Activated CD8-positive, alpha-beta memory T cell treated with anti-CD3 and anti-CD28 coated beads, Interleukin-2, amount 50 U/mL, for 1 hour (primary cell): ENCODE measurements around the gene DBP.

Experiments used
- DNase-seq: peaks from one replicate; pipeline ENCODE4 v3.0.0-alpha.2; 2020; ENCODE audit errors: extremely low read depth

DBP gene

DNA sequence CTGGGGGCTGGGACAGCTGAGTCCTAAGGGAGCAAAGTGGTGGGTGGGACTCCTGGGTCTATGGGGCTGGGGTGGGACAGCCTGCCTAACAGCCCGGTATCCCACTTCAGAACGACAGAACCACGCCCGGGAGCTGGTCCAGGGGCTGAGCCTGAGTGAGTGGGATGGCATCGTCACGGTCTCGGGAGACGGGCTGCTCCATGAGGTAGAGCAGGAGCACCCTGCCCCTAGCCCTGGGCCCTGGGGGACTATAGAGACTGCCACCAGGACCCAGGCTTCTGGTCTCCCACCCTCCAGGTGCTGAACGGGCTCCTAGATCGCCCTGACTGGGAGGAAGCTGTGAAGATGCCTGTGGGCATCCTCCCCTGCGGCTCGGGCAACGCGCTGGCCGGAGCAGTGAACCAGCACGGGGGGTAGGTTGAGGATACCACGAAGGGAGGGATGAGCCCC, 9.3 kb downstream of the DBP start:
- DNase-seq, result no peak

DNA sequence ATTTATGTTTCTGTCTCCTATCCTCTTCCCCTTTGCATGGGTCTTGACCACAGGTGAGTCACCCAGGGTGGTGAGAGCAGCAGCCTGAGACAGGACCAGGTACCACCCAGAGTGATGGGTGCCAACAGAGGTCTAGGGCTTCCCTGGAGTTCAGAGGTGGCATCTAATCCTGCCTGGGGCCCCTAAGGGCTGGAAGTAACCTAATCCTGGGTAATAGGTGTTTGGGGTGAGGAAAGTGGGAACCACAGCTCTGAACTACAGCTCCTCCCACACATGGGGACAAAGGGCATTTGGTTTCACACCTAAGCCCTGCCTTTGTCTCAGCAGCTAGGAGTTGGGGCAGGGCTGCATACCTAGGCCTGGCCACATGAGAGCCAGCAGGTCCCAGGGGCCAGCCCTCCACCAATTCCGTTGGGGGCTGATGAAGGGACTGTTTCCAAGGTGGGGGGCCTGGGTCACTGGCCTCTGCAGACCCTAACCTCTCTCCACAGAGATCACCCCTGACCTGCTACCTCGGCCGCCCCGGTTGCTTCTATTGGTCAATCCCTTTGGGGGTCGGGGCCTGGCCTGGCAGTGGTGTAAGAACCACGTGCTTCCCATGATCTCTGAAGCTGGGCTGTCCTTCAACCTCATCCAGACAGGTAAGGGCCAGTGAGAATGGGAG, 9.8 kb downstream of the DBP start:
- no peak for DNase-seq

DNA sequence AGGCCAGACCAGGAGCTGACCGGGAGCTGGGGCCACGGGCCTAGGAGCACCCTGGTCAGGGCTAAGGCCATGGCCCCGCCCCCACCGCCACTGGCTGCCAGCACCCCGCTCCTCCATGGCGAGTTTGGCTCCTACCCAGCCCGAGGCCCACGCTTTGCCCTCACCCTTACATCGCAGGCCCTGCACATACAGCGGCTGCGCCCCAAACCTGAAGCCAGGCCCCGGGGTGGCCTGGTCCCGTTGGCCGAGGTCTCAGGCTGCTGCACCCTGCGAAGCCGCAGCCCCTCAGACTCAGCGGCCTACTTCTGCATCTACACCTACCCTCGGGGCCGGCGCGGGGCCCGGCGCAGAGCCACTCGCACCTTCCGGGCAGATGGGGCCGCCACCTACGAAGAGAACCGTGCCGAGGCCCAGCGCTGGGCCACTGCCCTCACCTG, 11.3 kb downstream of the DBP start:
- no peak for DNase-seq

DNA sequence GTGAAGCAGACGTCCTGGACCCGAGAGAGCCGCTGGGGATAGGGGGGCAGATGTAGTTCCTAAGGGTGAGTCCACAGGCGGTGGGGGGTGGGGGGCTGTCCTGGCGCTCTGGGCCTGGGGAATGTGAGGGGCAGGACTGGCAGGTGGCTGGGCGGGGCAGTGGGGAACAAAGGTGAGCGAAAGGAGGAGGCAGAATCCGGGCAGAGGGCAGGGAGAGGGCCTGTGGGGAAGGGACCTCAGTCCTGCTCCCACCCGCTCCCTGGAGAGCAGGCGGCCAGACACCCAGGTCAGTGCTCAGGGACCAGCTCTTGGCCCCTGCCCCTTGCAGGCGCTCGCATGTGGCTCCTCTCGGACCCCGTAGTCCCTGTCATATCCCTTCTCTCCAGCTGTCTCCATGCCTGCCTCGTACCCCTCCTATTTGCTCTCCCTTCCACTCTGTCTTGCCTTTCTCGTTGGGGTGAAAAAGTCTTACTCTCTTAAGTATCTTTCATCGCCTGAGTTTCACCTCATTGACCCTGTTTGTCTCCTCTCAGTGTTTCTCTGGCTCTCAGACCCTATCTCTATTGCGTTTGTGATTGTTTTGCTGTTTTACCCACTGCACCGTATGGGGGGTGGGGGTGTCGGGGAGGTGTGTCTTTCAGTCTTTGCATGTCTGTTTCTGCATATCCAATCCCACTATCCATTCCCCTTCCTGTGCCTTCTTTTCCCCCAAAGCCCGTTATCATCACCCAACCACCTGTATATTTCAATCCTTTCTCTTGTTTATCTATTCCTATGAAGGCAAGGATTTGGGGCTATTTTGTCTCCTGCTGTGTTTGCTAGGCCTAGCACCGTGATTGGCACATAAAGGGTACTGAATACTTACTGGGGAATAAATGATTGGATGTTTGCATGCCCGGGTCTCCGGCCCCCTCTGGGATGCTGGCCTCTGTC, 12.1 kb downstream of the DBP start:
- DNase-seq, result no peak

DNA sequence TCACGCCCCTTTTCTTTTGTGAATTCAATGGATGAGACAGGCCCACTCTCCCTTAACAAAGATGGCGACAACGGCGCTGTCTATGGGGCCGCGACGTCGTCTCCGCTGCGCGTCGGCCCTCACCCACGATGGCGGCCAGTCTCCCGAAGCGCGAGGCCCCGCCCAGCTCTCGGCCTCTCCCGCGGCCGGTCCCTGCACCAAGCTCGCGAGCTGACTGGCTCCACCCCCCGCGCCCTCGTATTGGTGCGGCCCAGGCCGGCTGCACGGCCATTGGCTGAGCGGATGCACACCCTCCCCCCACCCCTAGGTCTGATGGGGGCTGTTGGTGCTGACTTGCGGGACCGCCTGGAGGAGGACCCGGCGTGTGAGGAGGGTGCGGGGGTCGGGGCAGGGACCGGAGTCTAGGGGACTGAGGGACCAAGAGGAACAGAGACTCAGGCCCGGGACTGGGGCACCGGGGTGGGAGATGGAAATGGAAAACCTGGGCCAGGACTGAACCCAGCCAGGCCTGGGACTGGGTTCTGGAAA, 13.0 kb downstream of the DBP start:
- DNase-seq, result peak; percentile 89

DNA sequence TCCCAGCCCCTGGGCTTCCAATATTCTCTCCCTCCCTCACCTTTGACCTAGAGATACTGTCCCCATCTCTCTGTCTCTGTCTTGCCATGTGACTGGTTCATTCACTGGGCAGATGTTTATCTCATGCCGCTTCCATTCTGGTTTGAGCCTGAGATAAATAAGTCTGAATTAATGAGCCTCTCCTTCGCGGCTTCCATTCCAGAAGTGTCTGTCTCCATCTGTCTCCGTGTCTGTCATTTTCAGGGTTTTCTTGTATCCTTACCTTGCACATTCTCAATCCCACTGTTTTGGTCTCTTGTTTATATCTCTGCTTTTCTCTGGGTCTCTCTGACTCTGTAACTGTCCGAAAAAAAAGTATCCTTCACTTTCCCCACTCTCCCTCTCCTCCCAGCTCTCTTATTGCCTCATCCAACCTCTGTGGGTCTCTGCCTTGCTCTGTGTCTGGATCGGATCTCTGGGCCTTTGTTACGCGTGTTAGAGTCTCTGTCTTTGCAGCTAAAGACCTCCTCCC, 13.6 kb downstream of the DBP start:
- DNase-seq, result no peak

DNA sequence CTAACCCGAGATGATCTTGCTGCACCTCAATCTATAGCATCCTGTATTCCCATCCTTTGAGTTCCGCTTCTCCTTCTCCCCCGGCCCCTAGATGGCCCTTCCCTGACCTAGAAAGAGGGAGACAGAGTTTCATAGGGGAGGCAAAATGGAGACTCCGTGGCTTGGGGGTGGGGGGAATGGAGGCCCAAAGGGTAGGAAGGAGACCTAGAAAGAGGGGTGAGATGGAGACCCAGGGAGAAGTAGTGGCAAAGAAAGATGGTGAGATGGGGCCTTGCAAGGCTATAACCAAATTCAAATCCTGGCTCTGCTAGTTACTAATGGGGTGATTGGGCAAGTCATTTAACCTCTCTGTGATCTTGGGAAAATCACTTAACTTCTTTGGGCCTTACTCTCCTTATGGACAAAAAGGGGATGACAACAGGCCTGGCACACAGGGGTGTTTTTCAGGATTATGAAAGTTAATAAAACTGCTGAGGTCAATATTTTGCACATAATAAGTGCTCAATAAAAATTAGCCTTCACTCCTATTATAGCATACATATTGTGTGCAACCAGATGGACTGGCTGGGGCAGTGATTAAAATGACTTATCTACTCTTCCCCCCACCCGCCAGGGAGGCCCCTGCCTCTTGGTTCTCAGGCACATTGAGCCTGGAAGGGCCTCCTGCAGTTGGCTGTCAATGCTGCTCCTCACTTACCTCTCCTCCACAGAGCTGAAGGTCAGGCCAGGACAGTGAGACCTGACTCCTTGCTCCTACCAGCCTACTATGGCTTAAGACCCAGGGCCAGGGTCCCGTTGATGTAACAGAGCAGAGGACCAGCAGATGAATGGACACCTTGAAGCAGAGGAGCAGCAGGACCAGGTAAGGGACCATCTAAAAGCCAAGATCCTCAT, 17.2 kb downstream of the DBP start:
- DNase-seq, result no peak

DNA sequence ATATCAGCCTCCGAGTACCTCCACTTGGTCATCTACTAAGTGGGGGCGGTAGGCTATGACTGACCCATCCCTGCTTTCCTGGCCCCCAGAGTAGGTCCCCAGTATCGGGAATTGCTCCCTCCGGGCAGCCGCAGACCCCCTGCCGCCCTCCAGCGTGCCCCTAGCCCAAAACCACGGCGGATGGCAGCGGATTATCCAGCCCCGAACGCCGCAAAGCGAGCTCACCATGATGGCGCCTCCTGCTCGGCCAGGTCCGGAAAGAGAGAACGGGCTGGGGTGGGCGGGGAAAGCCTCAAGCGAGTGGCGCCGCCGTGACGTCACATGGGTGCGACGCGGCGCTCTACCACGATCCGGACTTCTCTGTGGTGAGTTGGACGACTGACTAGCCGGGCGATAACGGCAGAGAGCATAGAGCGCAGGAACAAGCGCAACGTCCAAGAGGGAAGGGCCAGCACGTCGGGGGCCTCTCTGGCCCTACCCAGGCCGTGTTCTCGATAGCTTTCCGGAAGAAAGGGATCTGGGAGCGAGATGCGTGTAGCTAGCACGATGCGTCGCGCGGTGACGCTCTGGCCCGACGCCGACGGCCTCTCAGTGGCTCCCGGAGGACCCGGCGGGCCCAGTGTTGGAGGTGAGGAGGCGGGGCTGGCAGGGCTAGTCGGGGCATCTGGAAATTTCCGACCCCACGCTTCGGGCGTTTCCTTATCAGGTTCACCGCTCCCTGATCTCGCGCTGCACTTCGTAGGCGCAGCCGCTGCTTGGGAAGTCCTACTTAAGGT, 18.1 kb downstream of the DBP start, which contains the start of the genes RPL18 and SPHK2:
TSS of gene RPL18 (minus strand) at position 263 of the 776 bp plus-strand sequence. CDS start at position 228, 35 bp downstream.
TSS of gene SPHK2 (plus strand) at position 591 of the 776 bp plus-strand sequence. CDS start 1,009 bp downstream, outside the sequence.
- DNase-seq, result peak; percentile 89

DNA sequence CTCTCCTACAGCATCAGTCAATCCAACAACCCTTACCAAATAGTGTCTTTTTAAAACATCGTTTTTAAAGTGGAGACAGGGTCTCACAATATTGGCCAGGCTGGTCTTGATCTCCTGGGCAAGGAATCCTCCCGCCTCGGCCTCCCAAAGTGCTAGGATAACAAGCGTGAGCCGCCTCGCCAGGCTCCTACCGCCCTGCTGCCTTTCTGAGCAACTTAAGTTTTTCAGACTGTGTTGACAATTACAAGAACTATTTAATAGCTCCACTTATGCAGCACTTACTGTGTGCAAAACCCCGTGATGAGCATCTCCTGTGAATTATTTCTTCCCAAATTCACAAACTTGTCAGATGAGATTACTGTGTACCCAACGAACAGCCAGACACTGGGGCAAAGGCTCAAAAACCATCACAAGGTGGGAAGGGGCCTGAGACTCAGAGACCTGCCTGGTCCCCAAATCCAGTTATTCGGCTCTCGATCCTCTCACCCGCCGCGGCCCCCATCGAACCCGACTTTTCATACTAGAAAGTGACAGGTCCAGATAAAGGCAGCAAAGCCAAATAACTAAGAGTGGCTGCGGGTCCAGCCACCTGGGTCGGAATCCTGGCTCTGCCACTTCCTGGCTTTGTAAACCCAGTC, 18.8 kb downstream of the DBP start:
- no peak for DNase-seq

DNA sequence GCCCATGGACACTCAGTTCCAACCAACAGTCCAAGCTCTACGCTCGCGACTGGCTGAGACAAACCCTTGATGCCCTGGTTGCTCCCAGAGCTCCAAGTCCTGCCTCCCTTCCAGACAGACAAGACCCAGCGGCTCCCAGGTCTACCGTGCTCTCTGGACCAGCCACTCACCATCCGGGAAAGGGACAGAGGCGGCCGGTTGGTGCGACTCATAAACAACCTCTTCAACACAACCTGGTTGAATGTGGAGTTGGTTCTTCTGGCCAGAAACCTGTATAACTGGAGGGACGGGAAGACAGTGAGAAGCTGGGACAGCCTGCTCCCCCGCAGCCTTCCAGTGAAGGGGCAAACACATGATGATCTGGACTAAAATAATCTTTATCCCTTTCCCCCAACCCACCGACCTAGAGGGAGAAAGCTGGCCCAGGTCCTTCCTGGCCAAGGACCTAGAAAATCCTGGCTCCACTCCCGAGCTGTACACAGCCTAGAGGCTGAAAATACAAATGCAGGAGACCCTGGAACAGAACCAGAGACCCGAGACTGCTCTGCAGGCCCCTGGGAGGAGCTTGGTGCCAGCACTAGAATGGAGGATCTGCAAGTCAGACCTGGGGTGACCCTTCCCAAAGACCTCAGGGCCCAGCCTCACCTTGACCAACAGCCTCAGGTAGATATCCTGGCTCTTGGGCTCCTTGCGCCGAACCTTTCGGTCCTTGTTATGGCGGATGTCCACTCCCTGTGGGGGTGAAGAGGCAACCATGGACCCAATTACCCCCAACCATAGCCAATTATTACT, 19.8 kb downstream of the DBP start:
- DNase-seq, result no peak

DNA sequence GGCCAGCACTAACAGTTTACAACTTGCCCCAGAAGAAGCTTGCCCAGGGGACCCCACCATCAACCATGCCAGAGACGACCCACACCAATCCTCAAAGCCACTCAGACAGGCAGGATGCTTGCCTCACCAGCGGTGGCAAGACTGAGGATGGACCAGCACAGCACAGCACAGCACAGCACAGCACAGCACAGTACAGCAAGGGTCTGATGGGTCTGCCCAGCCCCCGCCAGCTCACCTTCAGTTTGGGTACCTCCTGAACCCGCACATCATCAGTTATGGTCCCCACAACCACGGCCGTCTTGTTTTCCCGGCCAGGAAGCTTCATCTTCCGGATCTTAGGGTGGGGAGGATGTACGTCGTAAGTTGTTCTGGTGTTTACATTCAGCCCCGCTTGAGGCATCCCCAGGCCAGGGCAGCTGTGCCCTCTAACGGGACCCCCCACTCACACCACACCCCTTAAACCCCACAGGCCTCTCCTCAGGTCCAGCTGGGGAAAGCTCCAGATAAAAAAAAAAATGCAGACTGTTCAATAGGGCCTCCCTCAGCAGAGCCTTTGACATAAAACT, 20.6 kb downstream of the DBP start:
- DNase-seq, result no peak

DNA sequence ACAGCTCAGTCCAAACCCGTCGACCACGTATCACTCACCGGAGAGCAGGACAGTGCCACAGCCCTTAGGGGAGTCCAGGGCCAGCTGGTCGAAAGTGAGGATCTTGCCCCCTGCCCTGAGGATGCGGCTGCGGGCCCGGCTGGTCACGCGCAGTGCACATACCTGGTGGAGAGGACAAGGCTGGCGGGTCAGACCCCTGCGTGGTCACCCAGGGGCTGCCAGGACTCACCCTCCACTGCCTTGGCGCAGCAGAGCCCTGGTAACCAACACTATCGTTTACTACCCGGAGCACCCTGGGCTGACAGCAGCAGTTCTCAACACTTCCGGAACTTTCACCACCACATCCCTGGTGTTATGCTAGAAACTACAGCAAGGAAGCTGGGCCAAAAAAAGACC, 21.1 kb downstream of the DBP start:
- no peak for DNase-seq

DNA sequence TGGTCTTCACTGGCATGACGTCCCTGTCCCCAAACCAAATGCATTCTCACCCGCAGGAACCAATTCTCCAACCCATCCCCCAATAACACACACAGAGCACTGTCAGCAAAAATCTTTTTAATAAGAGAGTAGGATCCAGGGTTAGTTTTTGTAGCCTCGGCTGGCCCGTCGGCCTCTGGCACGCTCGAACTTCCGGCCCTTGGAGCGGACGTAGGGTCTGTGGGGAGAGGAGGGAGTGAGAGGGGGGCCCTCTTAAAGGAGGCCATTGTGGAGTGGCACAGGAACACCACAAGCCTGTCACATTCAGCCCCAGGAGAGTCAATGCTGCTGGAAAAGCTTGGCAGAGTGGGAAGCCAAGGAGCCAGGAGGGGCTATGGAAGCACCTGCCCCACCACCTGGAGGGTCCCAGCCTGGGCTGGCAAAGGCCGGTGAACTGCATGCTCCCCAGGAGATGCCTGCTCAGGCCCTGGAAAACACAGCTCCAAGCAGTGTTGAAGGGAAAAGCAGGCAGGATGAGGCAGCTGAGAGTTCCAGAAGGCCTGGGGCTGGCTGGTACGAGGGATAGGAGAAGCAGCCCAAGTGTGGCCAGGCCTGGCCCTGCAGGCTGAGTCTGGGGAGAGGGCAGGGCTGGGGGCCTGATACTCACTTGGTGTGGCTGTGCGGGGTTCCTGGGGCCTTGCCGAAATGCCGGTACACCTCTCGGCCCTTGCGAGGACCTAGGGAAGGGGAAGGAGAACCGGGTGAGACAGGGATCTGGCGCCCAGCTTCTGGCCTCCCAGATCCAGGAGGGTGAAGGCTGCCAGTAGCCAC, 21.7 kb downstream of the DBP start:
- DNase-seq, result no peak

DNA sequence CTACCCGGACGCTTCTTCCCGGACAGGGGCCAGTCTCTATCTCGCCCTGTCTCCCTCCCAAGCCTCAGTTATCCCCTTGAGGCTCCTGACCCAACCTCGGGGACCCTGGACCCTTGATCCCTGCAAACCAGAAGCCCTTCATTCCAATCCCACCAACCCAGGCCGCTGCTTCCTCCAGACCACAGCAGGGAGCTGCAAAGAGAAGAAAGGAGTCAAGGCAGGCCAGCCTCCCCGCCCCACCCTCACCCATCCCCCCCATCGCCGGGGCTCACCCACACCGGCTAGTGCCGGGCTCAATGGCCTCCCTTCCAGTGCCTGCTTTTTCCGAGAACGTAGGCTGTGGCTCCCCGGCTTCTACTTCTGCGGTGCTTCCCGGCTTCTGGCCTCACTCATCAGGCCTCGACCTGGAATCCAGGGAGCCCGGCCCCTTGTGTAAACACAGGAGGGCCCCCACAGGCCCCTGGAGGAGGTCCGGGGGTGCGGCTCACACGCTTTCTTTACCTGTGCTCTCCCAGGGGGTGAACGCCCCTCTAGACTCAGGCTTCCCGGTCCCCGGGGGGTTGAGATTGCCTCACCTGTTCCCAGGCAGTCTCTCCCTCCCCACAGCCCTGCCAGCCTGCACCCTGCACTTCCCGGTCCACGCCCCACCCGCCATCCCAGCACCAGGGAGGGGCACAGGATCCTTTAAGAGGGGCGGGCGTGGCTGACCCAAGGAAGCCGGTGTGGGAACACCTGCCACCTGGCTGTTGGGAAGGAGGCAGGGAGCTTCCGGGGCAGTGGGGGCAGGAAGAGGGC, 22.5 kb downstream of the DBP start, which contains the start of gene FAM83E:
TSS of gene FAM83E (minus strand) at position 641 of the 795 bp plus-strand sequence. CDS start 1,704 bp downstream, outside the sequence.
- DNase-seq, result no peak

DNA sequence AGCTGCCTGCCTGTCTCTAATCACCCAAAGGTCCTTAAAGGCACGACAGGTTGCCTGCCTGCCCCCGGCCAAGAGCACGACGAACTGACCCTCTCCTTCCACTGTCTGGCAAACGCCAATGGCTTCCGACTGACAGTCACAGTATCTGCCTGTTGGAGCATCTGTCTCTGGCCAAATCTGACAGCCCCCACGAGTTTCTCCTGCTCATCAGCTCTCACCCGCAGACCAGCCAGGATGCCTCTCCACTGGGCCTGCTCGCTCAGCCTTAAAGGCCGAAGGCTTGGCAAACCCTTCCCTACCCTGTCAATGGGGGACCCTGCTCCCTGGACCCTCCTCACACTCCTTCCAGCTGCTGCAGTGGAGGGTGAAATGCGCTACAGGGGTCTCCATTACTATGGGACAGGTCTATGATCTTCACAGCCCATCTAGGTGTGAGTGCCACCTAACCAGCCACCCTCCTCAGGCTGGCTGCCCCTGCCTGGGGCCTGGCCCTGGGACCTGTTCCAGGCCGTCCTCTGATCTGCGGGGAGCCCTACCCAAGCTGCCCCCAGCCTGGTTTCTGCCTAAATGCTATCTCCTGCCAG, 23.2 kb downstream of the DBP start:
- DNase-seq, result no peak

DNA sequence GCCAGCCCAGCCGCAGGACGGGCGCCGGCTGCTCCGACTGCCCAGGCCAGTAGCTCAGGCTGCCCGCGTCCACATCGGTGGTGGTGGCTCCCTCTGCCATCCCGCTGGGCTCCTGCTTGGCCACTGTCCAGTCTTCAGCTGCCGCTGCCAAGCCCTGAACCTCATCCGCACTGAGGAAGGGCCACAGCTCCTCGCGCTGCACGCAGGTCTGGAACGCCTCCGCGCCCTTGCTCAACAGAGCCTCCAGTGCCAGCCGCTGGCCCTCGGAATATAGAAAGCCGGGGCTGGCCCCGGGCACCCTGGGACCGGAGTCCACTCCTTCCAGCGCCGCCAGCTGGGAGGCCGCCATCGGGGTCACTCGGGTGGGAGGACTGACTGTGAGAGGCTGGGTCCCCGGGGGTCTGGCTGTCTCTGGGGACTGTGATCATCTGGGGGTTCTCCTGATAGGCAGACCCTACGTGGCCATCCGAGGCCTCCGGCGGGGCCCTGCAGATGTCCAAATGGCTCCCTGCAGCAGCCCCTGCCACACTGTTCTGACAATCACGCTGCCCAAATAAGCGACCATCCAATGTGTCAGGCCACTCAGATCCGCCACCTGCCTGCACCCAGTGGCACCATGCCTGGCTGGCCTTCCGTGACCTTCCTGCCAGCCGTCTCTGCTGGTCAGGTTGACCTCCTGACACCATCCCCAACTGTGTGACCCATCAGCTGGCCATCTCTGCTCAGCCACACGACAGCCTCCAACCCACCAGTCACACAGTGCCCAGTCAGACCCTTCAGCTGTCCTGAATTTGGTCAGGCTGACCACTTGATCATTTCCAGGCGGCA, 23.9 kb downstream of the DBP start:
- no peak for DNase-seq
